ENCODE measurements around the gene LENG8. TPM values are rescaled to one million over a fixed set of nuclear protein-coding genes. Genes with fewer than 3 reads are reported as not detected.

The LENG8 gene
- total and polyA plus RNA-seq, 2 of the 8 experiments (the other 6 are each of a cell fraction or from before 2014, with no cell fraction given) = 62.2 to 108 TPM

DNA sequence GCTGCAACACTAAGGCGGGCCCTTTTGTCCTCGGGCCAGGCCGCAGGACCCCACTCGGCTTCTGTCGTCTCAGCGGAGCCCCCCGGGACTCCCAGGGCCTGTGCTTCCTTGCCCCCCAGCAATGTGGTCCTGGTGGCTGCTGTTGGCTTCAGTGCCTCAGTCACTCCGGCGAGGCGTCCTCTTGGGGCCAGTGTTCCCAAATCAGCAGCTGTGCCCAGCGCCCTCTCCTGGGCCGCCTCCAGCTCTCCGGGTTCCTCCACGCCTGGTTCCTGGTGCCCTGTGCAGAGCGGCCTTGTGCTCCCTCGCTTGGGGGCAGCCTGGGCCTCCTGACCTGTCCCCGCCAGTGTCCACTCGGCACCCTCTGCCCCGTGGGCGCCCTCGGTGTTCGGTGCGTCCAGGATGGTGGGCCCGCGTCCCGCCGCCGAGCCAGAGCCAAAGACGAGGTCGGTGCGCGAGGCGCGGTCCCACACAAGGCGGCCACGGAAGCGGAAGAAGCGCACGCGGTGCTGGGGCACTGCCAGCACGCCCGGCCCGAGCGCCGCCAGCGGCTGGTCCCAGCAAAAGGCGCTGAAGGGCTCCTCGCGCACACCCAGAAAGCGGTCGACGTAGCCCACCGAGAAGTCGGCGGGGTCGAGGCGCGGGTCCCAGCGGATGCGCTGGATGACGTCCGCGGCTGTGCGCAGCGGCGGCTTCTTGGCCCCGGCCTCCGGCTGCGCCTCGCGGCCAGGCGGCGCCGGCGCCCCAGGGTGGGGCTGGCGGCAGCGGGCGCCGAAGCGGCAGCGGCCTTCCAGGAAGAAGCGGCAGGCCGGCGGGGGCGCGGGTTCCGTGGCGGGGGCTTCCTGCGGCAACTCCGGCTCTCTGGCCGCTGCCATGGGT is 13.9 kb downstream of the LENG8 start (continued):
- TF ChIP-seq, protein P1, sequence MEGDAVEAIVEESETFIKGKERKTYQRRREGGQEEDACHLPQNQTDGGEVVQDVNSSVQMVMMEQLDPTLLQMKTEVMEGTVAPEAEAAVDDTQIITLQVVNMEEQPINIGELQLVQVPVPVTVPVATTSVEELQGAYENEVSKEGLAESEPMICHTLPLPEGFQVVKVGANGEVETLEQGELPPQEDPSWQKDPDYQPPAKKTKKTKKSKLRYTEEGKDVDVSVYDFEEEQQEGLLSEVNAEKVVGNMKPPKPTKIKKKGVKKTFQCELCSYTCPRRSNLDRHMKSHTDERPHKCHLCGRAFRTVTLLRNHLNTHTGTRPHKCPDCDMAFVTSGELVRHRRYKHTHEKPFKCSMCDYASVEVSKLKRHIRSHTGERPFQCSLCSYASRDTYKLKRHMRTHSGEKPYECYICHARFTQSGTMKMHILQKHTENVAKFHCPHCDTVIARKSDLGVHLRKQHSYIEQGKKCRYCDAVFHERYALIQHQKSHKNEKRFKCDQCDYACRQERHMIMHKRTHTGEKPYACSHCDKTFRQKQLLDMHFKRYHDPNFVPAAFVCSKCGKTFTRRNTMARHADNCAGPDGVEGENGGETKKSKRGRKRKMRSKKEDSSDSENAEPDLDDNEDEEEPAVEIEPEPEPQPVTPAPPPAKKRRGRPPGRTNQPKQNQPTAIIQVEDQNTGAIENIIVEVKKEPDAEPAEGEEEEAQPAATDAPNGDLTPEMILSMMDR (IDR thresholded peaks at IDR 0.05; ENCODE audit: control extremely low read depth in 1 of 3, insufficient read depth in 1 of 3, low read depth in 1 of 3, low read length in 3 of 3) = peak; percentile 44 to 65 (median 55)
- TF ChIP-seq POU5F1 (IDR thresholded peaks at IDR 0.05; ENCODE audit: low read depth, low read length) = no peak
- no peak for TF ChIP-seq CHD2 (IDR thresholded peaks at IDR 0.05; ENCODE audit: low read length)
- no peak for TF ChIP-seq RNF2 (IDR thresholded peaks at IDR 0.05; ENCODE audit: borderline replicate concordance, low read depth, low read length, missing control alignments, poor library complexity, severe bottlenecking)
- no peak for TF ChIP-seq GTF2F1 (IDR thresholded peaks at IDR 0.05; ENCODE audit: borderline replicate concordance, low read depth, low read length)
- TF ChIP-seq CREB1 (IDR thresholded peaks at IDR 0.05) = peak; percentile 29; the same call in 1 of the 2 replicates
- TF ChIP-seq, protein P2, sequence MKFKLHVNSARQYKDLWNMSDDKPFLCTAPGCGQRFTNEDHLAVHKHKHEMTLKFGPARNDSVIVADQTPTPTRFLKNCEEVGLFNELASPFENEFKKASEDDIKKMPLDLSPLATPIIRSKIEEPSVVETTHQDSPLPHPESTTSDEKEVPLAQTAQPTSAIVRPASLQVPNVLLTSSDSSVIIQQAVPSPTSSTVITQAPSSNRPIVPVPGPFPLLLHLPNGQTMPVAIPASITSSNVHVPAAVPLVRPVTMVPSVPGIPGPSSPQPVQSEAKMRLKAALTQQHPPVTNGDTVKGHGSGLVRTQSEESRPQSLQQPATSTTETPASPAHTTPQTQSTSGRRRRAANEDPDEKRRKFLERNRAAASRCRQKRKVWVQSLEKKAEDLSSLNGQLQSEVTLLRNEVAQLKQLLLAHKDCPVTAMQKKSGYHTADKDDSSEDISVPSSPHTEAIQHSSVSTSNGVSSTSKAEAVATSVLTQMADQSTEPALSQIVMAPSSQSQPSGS (IDR thresholded peaks at IDR 0.05; ENCODE audit: low read length) = no peak
- TF ChIP-seq ASH2L (IDR thresholded peaks at IDR 0.05; ENCODE audit: low read length) = peak; percentile 77
- TF ChIP-seq, protein P3, sequence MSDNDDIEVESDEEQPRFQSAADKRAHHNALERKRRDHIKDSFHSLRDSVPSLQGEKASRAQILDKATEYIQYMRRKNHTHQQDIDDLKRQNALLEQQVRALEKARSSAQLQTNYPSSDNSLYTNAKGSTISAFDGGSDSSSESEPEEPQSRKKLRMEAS (IDR thresholded peaks at IDR 0.05) = peak; percentile 94
- TF ChIP-seq POLR2A (IDR thresholded peaks at IDR 0.05; ENCODE audit: control extremely low read depth in 1 of 2, low read depth in 2 of 2, low read length in 2 of 2) = peak; percentile 52 to 54
- TF ChIP-seq RAD21 (IDR thresholded peaks at IDR 0.05 in 1 of 2, conservative IDR thresholded peaks at IDR 0.05 in 1 of 2; ENCODE audit: low read depth in 2 of 2, low read length in 2 of 2) = peak; percentile 9 to 28; a peak in 3 of 4 replicates
- peak; percentile 80; the same call in 1 of the 2 replicates for TF ChIP-seq YY1 (IDR thresholded peaks at IDR 0.05; ENCODE audit: low read depth, low read length)
- peak; percentile 65 for TF ChIP-seq POLR2AphosphoS5 (IDR thresholded peaks at IDR 0.05; ENCODE audit: low read depth, low read length)
- TF ChIP-seq SP2 (IDR thresholded peaks at IDR 0.05; ENCODE audit: low read length) = no peak
- peak; percentile 18 for TF ChIP-seq TAF7 (optimal IDR thresholded peaks at IDR 0.05; ENCODE audit: borderline replicate concordance, low read depth, low read length)

Measured in H1 (cell line).